GM12801 (cell line): ENCODE measurements around the gene KRT74.

Experiments
- CTCF ChIP-seq: IDR thresholded peaks from one replicate; pipeline ENCODE4 v1.5.1; 2011; ENCODE audit warnings: control low read depth; ENCODE audit not compliant: insufficient read length; ENCODE audit errors: extremely low read depth

KRT74 gene

GRCh38 chr12:52608161-52608560 is 34.5 kb upstream of the KRT74 start:
- no peak for TF ChIP-seq CTCF

- TF ChIP-seq CTCF: no peak
These were observed 33.7 kb upstream of the KRT74 start for GRCh38 chr12:52607314-52607713.

GRCh38 chr12:52606581-52607218 is 33.1 kb upstream of the KRT74 start:
- no peak for TF ChIP-seq CTCF

- no peak for TF ChIP-seq CTCF
These were observed 32.5 kb upstream of the KRT74 start for GRCh38 chr12:52606096-52606495.

GRCh38 chr12:52605542-52605941 is 31.9 kb upstream of the KRT74 start:
- TF ChIP-seq CTCF: no peak

GRCh38 chr12:52604859-52605258 is 31.2 kb upstream of the KRT74 start:
- no peak for TF ChIP-seq CTCF

GRCh38 chr12:52603314-52603713 is 29.7 kb upstream of the KRT74 start:
- no peak for TF ChIP-seq CTCF
